ENCODE data around the gene SLC17A7.
"Not testable (repeated sequence)": the region's sequence is repeated elsewhere in the genome, so short reads cannot be mapped to it uniquely, and the experiment has no call there.

The SLC17A7 gene

GRCh38 chr19:49441210-49441959, at the start of gene SLC17A7:
SLC17A7 (minus strand) TSS chr19:49441527; CDS start chr19:49441379, 148 bp downstream.
- DNase-seq: no peak

GRCh38 chr19:49490287-49491029, 49.1 kb upstream of the SLC17A7 start:
- no peak for DNase-seq

- no peak for DNase-seq
Measured at GRCh38 chr19:49489601-49490167, 48.4 kb upstream of the SLC17A7 start.

GRCh38 chr19:49488863-49489537, 47.7 kb upstream of the SLC17A7 start:
- DNase-seq: no peak

DNA sequence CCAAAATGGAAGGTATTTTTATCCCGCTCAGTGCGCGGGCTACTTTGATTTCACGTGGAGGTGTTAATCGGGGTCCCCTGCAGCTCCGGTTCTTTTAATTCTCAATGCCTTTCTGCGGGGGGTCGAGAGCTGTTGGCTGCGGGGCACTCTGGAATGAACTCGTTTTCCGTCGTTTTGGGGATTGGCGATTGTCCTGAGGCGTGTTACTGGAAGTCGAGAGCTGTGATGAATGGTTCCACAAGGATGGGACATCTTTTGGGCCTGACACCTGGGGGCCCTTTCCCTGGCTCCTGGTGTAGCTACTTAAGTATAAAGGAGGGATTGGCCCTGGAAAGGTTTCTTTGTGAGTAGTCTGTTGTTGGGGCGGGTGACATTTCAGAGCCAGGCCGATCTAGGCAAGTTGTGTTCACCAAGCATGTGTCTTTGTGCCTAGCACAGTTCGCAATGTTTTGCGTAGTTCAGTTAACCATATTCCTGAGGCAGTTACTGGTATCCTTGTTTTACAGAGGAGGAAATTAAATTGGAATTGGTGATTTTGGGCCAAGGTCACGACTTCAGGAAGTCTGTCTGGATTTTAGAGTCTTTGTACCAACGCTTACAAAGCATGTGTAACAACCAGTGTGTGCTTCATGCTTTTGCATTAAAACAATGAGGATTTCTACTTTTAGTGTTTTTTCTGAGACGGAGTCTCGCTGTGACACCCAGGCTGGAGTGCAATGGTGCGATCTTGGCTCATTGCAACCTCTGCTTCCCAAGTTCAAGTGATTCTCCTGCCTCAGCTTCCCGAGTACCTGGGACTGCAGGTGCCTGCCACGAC, 46.9 kb upstream of the SLC17A7 start:
- no peak for DNase-seq

DNA sequence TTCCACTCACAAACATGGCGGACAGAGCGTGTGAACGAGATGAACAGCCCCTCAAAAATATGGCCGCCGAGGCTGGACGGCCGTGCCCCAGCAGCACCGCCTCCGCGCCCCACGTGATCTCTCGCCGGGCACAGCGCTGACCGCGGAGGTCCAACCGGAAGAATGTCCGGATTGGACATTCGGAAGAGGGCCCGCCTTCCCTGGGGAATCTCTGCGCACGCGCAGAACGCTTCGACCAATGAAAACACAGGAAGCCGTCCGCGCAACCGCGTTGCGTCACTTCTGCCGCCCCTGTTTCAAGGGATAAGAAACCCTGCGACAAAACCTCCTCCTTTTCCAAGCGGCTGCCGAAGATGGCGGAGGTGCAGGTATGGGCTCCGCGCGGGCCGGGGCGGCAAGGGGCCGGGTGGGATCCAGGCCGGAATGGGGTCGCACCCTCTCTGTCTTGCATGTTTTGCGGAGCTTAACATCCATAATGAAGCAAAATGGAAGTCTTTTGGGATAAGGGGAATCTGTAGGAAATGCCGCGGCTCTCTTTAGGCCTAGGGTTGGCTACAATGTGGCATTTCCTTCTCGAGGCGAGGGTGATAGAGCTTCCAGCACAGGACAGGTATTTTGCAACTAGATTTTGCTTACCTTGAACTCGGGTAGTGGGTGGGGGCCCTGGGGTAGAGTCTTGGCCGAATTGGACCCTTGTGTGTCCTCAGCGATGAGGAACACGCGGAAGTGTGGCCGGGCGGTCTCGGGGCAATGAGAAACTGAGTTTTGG, 46.1 kb upstream of the SLC17A7 start, which contains the start of gene RPL13A:
Gene RPL13A, plus strand, starts transcription at position 332 of the 769 bp plus-strand sequence. Its CDS starts 22 bp downstream, at position 354.
- peak; percentile 99 for DNase-seq

DNA sequence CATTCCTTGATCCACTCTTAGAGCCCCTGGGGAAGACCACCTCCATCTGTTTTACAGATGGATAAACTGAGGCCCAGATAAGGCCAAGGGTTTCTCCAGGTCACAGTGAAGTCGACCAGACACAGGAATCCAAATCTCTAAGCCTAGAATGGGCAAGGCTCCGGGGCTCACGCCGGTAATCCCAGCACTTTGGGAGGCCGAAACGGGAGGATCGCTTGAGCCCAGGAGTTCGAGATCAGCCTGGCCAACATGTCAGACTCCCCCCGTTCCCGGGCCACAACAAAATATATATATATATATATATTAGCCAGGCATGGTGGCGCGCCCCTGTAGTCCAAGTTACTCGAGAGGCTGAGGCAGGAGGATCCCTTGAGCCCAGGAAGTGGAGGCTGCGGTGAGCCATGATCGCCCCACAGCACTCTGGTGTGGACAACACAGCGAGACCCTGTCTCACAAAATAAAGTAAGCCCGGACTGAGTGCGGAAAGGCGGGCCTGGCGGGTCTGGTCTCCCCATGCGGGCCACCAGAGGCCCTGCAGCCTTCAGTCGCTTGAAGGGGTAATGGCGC, 45.5 kb upstream of the SLC17A7 start:
- DNase-seq: no peak

DNA sequence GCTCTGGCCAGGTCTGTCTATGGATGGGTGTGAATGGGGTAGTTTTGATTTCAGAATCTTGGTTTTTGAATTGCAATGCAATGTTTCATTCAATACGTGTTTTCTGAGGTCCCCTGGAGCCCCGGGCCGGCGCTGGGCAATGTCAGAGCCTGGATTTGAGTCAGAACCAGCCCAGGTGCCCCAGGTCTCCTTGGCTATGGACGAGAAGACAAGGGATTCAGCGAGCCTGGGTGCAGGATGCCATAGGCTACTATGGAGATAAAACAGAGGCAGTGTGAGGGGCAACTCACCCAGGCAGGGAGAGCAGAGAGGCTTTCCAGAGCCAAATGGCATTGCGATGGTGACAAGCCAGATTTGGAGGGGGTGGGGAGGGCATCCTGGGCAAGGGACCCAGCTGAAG, 44.9 kb upstream of the SLC17A7 start:
- DNase-seq: no peak

- no peak for DNase-seq
Measured at GRCh38 chr19:49481020-49481683, 39.8 kb upstream of the SLC17A7 start.

DNA sequence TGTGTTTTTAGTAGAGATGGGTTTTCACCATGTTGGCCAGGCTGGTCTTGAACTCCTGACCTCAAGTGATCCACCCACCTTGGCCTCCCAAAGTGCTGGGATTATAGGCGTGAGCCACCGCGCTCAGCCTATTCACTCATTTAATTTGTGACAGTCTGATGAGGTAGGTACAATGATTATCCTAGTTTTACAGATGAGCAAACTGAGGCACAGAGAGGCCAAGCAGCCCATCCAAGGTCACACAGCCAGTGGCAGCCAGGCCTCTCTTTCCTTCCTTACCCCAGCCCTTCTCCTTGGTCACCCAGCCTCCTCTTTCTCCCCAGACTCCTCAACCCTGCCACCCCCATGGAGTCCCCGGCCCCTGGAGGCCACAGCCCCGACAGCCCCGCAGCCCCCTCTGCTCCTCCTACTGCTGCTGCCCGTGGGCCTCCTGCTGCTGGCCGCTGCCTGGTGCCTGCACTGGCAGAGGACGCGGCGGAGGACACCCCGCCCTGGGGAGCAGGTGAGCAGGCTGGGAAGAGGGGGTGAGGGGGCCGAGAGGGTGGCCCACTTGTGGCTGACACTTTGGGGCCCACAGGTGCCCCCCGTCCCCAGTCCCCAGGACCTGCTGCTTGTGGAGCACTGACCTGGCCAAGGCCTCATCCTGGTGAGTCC, 38.8 kb upstream of the SLC17A7 start:
- no peak for DNase-seq

DNA sequence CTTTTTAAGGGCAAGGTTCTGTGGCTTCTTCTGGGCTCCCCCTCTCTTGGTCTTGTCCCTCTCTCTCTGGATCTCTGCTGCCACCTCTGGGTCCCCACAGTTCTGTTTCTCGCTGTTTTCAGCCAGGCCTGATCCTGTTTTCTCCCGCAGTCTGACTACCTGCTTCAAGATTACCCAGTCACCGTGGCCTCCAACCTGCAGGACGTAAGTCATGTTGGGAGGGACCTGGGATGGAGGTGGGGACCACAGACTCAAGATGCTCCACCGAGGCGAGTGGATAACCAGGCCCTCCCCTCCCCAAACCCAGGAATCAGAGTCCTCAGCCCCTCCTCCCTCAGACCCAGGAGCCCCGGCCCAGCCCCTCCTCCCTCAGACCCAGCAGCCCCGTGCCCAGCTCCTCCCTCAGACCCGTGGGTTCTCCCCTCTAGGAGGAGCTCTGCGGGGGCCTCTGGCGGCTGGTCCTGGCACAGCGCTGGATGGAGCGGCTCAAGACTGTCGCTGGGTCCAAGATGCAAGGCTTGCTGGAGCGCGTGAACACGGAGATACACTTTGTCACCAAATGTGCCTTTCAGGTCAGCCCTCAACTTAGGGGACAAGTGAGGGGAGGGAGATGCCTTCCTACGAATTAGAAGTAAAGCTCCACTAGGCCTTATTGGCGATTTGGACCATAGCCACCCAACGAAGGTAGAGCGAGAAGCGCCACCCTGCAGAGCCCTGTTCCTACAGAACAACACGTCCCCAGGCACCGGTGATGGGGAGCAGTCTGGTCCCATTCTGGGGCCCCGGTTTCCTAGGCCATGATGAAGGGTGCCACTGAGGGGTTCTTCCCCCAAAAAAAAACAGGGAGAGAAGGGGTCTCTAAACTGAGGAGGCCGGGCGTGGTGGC, 34.9 kb upstream of the SLC17A7 start:
- DNase-seq: no peak

DNA sequence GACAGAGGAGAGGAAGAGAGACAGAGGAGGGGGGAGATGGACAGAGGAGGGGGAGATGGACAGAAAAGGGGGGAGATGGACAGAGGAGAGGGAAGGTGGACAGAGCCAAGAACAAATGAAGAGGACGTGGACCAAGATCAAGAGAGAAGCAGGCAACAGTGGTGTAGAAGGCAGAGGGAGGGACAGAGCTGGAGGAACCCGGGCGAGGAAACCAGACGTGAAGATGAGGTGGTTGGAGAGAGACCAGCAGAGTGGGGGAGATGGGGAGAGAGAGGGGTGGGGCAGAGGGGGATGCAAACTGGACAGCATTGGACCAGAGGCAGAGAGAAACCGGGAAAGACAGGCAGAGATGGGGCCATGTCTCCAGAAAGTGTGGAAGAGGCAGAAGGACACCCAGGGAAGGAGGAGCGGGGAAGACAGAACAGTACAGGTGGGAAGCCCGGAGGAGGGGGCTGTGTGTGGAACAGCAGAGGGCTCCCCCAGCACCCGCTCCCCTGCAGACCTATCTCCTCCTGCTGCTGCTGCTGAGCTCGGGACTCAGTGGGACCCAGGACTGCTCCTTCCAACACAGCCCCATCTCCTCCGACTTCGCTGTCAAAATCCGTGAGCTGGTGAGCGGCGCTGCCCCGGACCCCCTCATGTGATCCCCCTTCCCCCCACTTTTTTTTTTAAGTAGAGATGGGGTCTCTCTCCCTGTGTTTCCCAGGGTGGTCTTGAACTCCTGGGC, 34.0 kb upstream of the SLC17A7 start:
- no peak for DNase-seq

- no peak for DNase-seq
Measured at GRCh38 chr19:49474542-49474924, 33.2 kb upstream of the SLC17A7 start.

DNA sequence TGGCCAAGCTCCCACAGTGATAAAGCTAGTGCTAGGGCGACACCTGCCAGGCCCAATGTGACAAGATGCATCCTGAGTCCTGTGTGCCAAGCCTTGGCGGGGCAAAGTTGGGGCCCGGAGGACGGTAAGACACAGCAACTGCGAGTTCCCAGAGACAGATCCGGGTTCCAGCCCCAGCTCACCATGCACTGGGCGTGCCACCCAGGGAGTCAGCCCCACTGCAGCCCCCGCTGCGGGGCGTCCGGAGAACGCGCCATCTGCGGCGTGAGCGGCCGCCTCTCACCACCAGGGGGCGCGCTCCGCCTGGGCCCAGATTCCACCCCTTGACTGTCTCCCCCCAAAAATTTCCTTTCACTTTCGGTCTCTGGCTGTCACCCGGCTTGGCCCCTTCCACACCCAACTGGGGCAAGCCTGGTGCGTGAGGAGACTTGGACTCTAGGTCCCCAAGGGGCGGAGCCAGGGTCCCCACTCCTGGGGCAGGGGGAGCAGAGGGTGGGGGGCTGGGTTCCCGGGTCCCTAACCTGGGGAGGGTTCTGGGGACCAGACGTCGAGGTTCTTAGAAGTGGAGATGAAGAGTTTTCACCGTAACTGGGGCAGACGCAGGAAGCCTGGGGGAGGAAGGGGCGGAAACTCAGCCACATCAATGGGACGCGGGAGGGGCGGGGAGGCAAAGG, 32.7 kb upstream of the SLC17A7 start, which contains the start of gene FLT3LG:
Gene FLT3LG, plus strand, starts transcription at position 348 of the 674 bp plus-strand sequence. CDS start 425 bp downstream, outside the sequence.
- peak; percentile 71 for DNase-seq

GRCh38 chr19:49473501-49473867, 32.2 kb upstream of the SLC17A7 start:
- not testable (repeated sequence) for DNase-seq

DNA sequence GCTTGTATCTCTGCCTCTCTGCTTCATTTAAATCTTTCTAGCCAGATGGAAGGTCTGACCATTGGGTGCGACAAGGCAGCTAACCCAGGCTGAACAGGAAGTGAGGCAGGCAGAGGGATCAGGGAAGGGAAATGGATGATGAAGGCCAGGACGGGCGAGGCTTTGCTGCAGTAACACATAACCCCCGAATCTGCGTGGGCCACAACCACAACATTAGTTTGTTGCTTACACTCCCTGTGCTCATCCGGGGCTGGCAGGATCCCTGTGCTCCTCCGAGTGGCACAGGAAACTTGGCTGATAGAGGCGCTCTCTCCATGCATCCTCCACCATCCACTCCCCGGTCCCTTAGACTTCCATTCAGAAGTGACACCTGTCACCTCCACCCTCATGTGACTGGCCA, 31.6 kb upstream of the SLC17A7 start:
- no peak for DNase-seq

GRCh38 chr19:49470615-49470978, 29.3 kb upstream of the SLC17A7 start:
- no peak for DNase-seq
